GM18951 (cell line): Measurements from ENCODE around the gene CYP51A1.
"Not testable (repeated sequence)": the region's sequence is repeated elsewhere in the genome, so short reads cannot be mapped to it uniquely, and the experiment has no call there.

Experiments used
- POLR2A ChIP-seq: IDR thresholded peaks from 4 replicates; pipeline ENCODE4 v1.6.1; 2011; ENCODE audit warnings: mild to moderate bottlenecking; ENCODE audit not compliant: insufficient read length, insufficient read depth; ENCODE audit errors: extremely low read depth
- in situ Hi-C: fragments of 300-500 bp; cut with MboI; formaldehyde crosslinking; loops from one replicate; pipeline ENCODE4 v1.12.0; 2022; ENCODE audit warnings: low sequenced_read_pairs, mixed read lengths, inconsistent platforms; ENCODE audit not compliant: unreplicated experiment

The CYP51A1 gene

GRCh38 chr7:92141161-92141560, 6.9 kb upstream of the CYP51A1 start:
- in situ Hi-C loops = no loop called here
- no peak for TF ChIP-seq POLR2A

- in situ Hi-C loops = no loop called here
- no peak for TF ChIP-seq POLR2A
These were observed 3.3 kb upstream of the CYP51A1 start for GRCh38 chr7:92137557-92137956.

- in situ Hi-C loops = no loop called here
- TF ChIP-seq POLR2A = no peak
These were observed 994 bp upstream of the CYP51A1 start for GRCh38 chr7:92135052-92135889.

GRCh38 chr7:92133737-92134270, 473 bp downstream of the CYP51A1 start:
- no peak for TF ChIP-seq POLR2A
- in situ Hi-C loops = no loop called here

GRCh38 chr7:92133133-92133736, 1.0 kb downstream of the CYP51A1 start:
- TF ChIP-seq POLR2A = no peak
- in situ Hi-C loops = no loop called here

DNA sequence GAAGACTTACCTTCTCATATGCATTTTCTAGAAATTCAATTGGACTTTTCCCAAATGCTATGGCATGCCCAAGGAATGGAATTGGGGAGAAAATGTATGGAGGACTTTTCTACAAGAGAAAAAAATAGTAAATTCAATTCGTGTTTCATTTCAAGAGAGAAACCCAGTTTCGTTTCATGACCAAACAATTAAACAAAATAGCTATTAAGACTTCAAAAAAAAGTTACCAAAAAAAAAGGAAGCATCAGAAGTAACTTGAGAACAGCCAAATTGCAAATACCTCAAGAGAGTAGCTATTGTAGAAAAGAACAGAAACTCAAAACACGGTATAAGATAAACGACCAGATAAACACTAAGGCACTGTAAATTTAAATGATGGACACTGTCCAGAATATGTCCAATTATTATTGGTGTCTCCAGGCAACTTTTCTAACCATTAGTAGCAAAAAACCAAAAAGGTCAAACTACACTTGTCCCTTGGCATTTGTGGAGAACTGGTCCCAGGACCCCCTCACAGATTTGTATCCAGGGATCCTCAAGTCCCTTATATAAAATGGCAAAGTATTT, 2.4 kb downstream of the CYP51A1 start:
- in situ Hi-C loops = no loop called here
- no peak for TF ChIP-seq POLR2A

DNA sequence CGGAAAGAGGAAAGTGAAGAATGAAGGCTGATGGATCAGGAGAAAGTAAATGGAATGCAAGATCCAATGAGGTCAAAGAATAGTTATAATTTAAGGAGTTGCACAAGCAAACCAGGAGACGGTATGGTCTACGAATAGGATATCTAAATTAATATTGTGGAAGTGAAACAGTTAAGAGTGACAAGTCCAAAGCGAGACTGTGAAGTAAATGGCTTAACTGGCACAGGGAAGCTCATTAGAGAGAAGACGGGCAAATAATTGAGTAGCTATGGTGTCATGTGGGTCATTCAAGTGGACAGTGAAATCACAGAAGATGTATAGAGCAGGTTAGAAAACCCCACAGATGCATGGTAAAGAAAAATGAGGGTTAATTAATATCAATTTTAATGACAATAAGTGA, 3.2 kb downstream of the CYP51A1 start:
- TF ChIP-seq POLR2A = no peak
- in situ Hi-C loops = no loop called here

GRCh38 chr7:92121681-92122080, 12.6 kb downstream of the CYP51A1 start:
- in situ Hi-C loops = no loop called here
- TF ChIP-seq POLR2A = no peak

- in situ Hi-C loops = no loop called here
- TF ChIP-seq POLR2A = no peak
These were observed 15.0 kb downstream of the CYP51A1 start for GRCh38 chr7:92119213-92119759.

DNA sequence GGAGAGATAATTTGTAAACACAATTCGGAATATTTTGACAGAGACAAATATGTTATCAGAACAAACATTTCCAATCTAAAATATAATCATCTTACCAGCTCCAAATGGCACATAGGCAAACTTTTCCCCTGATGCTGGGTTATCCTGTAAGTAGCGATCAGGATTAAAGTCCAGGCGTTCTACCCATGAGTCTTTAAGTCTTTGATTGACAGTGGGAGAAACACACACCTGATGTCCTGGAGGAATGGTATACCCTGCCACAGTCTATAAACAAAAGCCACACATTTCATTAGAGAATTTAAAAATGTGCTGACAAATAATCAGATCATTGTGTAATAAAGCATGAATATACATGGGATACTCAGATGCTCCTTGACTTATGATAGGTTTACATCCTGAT, 17.3 kb downstream of the CYP51A1 start:
- no peak for TF ChIP-seq POLR2A
- in situ Hi-C loops = no loop called here

DNA sequence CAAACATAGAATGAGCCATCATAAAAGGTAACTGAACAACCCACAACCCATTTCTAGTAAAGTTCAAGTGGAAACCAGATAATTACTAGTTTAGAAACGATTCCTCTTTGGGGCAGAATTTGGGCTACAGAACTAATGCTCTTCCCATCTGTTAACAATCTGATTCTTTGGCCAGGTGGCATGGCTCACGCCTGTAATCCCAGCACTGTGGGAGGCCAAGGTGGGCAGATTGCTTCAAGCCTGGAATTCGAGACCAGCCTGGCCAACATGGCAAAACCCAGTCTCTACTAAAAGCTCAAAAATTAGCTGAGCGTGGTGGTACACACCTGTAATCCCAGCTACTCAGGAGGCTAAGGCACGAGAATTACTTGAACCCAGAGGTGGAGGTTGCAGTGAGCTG, 18.5 kb downstream of the CYP51A1 start:
- in situ Hi-C loops = no loop called here
- TF ChIP-seq POLR2A = no peak

DNA sequence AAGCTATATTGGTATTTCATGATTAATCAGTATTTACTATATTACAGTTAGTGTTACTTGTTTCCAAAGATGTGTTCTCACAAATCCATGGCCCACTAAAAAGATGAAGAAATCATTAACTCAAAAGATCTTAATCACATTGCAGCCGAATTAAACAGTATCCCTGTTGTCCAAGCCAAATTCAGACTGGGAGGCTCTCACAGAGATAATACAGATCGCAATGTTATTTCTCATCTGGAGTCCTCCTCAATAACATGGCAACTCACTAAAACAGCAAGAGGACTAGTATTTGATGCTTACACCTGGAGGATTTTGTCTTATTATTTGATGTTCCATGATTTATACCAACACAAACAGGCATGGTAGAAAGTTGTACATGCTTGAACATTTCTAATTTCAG, 23.4 kb downstream of the CYP51A1 start:
- no peak for TF ChIP-seq POLR2A
- in situ Hi-C loops = no loop called here

GRCh38 chr7:92108821-92109220, 25.5 kb downstream of the CYP51A1 start:
- TF ChIP-seq POLR2A = no peak
- in situ Hi-C loops = no loop called here

GRCh38 chr7:92102862-92103261, 31.4 kb downstream of the CYP51A1 start:
- in situ Hi-C loops = not testable (repeated sequence)
